NCI-H1417 (cell line): ENCODE measurements around the gene MEGF10.

Source experiments
- DNase-seq, 3 experiments: peaks; one replicate each; lab custom pipeline; 2025; lab: John Stamatoyannopoulos, UW

The MEGF10 gene

DNA sequence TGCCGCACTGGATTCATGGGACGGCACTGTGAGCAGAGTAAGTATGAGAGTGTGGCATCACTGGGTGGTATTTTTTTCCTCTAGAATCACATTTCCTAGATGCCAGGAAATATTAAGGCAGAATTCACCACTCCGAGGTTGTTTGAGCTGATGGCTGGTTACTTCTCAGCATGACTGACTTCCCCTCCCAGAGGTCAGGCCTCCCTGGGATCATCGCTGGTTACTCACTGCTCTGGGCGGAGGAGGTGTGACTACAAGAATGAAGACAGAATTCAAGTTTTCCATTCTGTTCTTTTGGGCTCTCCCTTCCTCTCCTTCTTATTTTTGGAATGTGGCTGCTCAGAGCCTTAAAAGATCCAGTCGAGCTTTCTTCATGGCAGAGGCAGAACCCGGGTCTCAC, 150.2 kb downstream of the MEGF10 start:
- no peak for DNase-seq

DNA sequence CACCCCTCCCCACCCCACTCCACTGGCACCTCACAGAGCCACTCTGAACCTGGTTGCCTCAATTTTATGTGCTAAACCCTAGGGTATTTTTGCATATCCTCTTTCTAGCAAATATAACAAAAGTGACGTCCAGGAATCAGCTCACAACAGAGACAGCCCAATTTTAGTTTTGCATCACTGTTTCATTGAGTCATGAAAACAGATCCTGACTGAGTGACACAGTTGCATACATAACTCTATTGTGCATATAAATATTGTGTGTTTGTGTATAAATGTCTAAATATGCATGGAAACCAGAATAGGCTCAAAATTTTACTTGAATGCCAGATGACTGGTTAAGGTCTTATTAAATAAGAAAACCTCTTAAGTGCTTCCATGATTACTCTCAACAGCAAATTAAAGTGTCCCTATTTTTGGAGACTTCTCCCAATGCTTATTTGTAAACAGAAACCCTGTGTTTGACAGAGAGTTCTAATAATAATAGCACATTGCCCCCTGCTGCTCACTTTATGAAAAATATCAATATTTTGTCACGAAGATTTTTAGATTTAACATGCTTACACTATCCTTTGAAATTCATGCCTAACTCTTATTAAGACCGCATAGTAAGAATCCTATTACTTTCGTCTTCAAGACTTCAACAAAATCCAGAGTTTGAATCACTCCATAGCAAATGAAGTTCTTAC, 151.3 kb downstream of the MEGF10 start:
- peak in 2 of 3 experiments; percentile 3 to 23 for DNase-seq

DNA sequence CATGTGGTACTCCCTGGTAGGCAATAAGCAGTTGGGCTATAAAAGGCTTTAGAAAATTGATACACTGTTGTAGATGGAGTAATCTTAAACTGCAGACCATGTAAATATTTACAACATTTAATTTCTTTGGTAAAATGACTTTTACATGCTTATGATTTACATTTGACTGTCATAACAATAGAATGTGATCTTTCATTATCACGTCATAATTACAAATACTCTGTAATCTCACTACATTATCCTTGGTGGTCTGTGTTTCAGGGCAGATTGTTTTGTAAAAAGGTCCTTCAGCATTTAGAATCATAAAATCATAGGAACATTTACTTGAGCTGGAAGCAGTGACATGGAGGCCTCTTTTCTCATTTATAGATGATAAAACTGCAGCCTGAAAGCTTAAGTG, 153.6 kb downstream of the MEGF10 start:
- no peak for DNase-seq

DNA sequence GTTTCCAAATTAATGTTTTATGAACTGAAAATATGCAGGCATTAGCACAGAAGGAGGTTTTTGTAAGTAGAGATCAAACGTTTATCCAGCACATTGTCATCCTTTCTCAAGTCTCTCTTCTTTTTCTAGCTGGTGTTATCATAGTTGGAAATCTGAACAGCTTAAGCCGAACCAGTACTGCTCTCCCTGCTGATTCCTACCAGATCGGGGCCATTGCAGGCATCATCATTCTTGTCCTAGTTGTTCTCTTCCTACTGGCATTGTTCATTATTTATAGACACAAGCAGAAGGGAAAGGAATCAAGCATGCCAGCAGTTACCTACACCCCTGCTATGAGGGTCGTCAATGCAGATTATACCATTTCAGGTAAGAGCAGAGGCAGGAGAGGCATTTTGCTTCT, 154.7 kb downstream of the MEGF10 start:
- DNase-seq = no peak

DNA sequence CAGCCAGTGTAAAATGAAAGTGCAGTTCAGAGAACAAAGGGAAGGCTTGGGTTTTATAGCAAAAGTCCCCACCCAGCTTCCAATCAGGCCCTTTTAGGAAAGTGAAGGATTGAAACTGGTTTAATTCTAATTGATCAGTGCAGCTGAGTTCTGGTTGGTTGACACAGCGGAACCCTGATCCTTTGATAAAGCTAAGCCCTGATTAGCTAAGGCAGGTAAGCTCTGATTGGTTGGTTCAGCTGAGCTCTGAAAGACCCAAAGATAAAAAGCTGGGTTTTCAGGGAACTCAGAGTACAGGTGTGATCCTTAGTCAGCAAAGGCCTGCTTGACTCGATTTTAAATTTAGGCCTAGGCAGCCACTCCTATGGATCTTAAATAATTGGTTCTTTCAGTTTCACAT, 156.0 kb downstream of the MEGF10 start:
- DNase-seq = no peak

GRCh38 chr5:127447827-127448226, 157.2 kb downstream of the MEGF10 start:
- no peak for DNase-seq

- no peak for DNase-seq
These were observed 159.4 kb downstream of the MEGF10 start for GRCh38 chr5:127450046-127450445.

GRCh38 chr5:127451096-127451495, 160.5 kb downstream of the MEGF10 start:
- no peak for DNase-seq

- DNase-seq = peak in 1 of 3 experiments; percentile 16
These were observed 162.0 kb downstream of the MEGF10 start for GRCh38 chr5:127452626-127453025.

- no peak for DNase-seq
These were observed 180.6 kb downstream of the MEGF10 start for GRCh38 chr5:127471211-127471610.

DNA sequence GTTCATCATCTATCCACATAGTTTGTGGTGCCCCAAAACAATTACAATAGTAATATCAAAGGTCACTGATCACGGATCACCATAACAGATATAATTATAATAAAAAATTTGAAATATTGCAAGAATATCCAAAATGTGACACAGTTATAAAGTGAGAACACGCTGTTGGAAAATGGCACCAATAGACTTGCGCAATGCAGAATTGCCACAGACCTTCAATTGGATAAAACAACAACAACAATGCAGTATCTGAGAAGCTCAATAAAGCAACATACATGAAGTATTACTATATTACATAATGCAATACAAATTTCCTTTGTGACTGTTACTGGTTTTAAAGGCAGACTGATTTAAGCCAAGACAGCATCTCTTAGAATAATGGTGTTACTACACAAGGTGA, 182.1 kb downstream of the MEGF10 start:
- no peak for DNase-seq

DNA sequence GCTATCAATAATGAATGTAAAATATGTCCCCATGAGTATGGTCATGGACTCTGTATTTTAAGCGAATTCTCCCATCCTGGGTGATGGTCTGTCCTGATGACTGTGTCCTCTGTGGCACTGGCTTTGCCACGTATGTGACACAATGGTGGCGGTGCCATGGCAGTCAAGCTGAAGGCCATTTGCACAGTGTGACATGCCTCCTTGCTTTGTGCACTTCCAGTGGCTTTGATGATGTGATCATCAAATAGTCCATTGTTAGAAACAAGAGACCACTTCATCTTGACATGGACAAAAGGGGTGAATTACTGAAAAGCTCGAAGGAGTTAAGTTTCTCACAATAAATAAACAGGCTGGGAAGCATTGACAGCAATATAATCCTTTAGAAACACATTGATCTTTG, 195.9 kb downstream of the MEGF10 start:
- no peak for DNase-seq

GRCh38 chr5:127492854-127493738, 202.5 kb downstream of the MEGF10 start:
- DNase-seq = peak; percentile 9 to 73 (median 43)

DNA sequence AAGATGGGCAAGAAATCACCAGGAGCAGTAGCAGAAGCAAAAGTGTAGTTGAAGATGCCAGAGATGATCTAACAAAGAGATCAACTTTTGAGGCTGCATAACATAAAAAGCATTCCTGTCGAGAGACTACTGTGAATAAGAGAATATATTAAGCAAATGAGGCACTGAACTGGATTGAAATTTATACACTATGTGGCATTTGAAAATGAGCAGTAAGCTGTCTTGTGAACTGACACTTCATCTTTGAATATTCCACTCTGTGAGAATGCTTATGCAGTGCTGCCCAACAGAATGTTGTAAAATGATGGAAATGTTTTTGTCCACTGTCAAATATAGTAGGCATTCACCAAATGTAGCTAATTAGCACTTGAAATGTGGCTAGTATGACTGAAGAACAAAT, 208.0 kb downstream of the MEGF10 start:
- no peak for DNase-seq

GRCh38 chr5:127505905-127506304, 215.3 kb downstream of the MEGF10 start:
- DNase-seq = no peak

- no peak for DNase-seq
These were observed 216.0 kb downstream of the MEGF10 start for GRCh38 chr5:127506616-127507015.

DNA sequence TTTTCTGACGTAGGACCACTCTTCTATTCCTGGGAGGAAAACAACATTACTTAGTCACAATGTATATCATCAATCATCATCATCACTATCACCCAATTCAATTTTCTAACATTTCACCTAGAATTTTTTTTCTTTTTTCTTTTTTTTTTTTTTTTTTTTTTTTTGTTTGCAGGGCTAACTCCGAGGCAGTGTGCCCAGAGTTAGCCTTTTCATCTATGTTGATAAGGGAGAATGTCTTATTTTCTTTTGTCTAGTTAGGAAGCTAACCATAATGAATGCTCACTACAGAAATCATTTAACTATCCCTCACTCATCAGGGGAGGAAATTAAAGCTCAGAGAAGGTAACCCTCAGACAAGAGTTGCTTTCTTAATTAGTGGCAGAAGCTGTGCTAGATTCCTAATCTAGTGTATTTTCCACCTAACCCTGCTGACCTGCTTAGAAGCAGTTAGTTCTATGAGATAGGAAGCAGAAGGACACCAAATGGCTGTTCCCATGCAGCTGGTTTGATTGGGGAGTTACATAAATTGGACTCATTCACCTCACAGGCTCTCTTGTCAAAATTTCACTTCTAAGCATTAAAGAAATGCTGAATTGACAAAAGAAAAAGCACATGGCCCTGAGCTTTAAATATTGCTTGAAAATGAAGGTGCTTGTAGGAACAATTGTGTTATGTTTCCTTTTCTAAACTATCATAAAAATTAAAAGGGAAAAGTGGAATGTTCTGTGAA, 218.2 kb downstream of the MEGF10 start:
- DNase-seq = no peak
